ENCODE results near the gene SLC35G6.
"Not testable (repeated sequence)": the region's sequence is repeated elsewhere in the genome, so short reads cannot be mapped to it uniquely, and the experiment has no call there.

The SLC35G6 gene

GRCh38 chr17:7481275-7481674, at the start of gene SLC35G6:
Gene SLC35G6 (plus strand): TSS chr17:7481446. CDS start chr17:7481517, 71 bp downstream.
- not testable (repeated sequence) for DNase-seq

DNA sequence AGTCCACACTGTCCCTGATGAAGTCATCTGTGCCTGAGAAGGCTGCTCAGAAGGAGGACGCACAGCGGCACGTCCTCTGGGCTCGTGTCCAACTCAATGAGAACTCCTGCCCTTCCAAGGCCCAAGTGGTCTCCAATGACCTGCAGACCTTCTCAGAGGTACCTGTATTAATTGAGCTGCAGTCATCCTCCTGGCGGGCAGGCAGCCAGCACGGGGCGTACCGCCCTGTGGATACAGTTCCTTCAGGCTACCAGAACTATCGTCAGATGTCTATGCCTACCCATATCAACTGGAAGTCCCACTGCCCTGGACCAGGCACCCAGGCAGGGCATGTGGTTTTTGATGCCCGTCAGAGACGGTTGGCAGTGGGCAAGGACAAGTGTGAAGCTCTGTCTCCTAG, 49.0 kb upstream of the SLC35G6 start:
- DNase-seq, result no peak

DNA sequence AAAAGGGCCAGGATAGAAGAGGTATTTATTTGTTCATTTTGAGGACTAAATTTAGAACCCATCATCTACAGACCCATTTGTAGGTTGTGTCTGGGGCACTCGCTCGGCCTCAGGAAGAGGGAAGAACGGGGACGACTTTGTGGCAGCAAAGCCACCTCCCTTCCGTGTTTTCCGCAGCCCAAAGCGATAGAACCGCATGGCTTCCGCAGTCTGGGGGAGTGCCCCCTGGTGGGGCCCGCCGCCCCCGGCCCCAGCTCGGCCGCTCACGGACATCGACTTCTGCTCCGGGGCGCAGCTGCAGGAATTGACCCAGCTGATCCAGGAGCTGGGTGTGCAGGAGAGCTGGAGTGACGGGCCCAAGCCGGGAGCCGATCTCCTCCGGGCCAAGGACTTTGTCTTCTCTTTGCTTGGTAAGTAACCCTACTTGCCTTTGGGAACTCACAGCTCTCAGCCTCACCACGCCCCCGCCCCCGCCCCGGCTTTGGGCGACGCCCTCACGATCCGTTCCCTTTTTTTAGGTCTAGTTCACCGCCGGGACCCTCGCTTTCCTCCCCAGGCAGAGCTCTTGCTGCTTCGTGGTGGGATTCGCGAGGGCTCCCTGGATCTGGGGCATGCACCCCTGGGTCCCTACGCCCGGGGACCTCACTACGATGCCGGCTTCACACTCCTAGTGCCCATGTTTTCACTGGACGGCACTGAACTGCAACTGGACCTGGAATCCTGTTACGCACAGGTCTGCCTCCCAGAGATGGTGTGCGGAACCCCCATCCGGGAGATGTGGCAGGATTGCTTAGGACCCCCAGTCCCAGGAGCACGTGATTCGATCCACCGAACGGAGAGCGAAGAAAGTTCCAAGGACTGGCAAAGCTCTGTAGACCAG, 45.3 kb upstream of the SLC35G6 start:
- DNase-seq, result peak; percentile 76

- DNase-seq, result peak; percentile 82
Measured at GRCh38 chr17:7436556-7437368, 44.5 kb upstream of the SLC35G6 start.

DNA sequence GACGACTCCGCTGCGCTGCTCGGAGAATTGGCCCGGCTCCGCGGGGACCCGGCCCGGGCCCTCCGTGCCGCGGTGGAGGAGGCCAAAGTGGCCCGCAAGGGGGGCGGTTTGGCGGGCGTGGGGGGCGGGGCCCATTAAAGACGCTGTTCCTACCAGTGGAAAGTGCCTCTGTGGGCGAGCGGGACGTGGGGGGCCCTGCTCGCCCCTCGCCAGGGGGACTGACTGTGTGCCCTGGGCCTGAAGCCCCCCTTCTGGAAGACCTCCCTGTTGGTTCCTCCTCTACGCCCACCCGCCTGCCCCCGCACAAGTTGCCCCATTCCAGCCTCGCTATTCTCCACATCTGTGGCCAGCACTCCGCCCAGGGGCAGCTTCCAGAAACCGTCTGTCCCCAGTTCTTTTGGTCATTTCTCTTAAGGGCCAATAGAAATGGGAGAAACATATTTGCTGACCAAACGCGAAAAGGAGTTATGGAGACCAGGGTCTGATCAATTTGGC, 43.8 kb upstream of the SLC35G6 start:
- DNase-seq, result no peak

DNA sequence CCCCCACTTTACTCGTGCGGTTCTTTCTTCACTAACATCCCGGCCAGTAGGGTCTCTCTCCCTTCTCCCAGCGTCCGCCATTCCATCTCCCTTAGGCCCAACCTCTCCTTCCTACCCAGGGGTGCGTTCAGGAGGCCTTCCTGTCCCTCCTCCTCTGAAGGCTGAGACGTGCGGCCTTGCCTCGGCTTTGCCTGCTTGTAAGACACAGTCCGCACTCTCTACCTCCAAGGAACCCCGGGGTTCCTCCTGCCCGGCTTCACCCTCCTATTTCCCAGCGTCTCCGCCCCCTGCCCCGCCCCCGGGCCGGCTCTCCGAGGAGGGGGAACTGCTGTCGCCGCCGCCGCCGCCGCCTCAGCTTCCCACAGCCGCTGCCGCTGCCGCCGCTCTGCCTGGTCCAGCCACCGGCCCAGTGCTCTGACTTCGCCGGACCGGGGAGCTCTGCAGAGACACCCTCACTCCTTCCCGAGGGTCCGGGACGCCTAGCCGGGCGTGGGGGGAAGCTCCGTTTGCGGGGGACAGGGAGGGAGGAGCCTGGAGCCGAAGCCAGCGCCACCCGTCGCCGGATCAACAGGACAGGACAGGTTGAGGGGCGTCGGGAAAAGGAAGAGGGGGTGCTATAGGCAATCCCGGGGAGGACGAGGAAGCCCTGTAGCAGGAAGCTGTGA, 43.2 kb upstream of the SLC35G6 start:
- DNase-seq, result no peak

DNA sequence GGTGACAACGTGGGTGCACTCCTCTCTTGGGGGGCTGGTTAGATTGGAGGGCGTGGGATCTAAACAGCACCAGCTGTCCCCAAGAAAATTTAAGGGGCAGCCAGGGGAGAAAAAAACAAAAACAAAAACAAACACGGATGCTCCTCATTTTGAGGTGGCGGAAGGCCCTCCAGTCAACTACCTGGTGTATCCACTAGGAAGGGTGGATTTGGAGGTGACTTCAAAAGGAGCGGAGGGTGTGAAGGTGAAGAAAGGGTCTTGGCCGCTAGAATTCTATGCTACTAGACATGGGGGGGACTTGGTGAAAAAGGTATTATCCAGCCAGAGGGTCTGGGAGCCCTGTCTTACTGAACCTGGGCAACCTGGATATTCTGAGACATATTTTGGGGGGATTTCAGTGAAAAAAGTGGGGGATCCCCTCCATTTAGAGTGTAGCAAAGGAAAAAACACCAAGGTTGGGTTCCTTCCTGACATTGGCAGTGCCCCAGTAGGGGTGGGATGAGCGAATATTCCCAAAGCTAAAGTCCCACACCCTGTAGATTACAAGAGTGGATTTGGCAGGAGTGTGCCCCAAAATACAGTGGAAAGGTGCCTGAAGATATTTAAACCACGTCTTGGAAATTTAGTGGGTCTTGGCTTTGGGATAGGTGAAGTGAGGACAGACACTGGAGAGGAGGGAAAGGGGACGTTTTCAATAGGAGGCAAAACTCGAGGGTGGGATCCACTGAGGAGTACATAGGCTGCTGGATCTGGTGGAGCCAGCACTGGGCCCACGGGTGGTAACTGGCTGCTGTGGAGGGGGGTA, 42.4 kb upstream of the SLC35G6 start:
- no peak for DNase-seq

DNA sequence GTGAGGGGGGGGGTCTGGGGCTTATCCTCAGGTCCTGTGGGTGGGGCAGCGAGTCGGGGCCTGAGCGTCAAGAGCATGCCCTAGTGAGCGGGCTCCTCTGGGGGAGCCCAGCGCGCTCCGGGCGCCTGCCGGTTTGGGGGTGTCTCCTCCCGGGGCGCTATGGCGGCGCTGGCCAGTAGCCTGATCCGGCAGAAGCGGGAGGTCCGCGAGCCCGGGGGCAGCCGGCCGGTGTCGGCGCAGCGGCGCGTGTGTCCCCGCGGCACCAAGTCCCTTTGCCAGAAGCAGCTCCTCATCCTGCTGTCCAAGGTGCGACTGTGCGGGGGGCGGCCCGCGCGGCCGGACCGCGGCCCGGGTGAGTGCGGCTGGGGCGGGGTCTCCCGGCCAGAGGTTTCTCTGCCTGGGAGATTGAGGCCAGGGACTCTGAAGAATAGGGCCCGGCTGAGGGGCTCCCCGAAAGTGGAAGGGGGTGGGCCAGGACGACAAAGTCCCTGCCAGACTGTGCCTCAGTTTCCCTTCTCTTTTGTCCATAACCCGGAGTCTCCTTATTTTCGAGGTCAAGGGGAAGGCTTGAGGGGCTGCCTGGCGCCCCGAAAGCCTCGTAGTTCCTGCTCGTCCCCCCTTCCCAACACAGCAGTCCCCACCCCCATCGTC, 41.7 kb upstream of the SLC35G6 start, which contains the start of gene FGF11:
Gene FGF11 (plus strand): TSS at position 51 of the 651 bp plus-strand sequence. CDS start 109 bp downstream, at position 160.
- DNase-seq, result no peak

- DNase-seq, result peak; percentile 75
Measured at GRCh38 chr17:7440113-7440833, 41.0 kb upstream of the SLC35G6 start.

- DNase-seq, result no peak
Measured at GRCh38 chr17:7440834-7441195, 40.4 kb upstream of the SLC35G6 start.

GRCh38 chr17:7441266-7441665, 40.0 kb upstream of the SLC35G6 start:
- no peak for DNase-seq

- no peak for DNase-seq
Measured at GRCh38 chr17:7442142-7442541, 39.1 kb upstream of the SLC35G6 start.

- no peak for DNase-seq
Measured at GRCh38 chr17:7443499-7444485, 37.5 kb upstream of the SLC35G6 start.

GRCh38 chr17:7444682-7445618, 36.3 kb upstream of the SLC35G6 start, which contains the start of gene CHRNB1:
Gene CHRNB1 (plus strand): TSS chr17:7445061. CDS start chr17:7445128, 67 bp downstream.
- DNase-seq, result peak; percentile 92

DNA sequence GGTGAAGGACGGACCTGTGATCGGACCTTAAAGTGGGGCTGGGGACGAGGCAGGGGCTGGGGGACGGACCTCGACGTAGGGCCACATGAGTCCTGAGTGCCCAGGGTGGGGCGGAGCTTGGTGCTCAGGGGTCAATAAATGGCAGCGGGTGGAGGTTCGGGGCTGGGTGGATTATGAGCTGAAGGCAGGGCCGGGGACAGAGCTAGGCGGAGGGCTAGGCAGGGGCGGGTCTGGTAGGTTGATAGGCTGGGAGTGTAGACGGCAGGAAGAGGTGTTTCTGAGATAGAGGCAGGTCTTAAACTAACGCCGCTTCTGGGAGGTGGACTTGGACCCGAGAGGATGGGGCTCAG, 35.7 kb upstream of the SLC35G6 start:
- DNase-seq, result peak; percentile 37

DNA sequence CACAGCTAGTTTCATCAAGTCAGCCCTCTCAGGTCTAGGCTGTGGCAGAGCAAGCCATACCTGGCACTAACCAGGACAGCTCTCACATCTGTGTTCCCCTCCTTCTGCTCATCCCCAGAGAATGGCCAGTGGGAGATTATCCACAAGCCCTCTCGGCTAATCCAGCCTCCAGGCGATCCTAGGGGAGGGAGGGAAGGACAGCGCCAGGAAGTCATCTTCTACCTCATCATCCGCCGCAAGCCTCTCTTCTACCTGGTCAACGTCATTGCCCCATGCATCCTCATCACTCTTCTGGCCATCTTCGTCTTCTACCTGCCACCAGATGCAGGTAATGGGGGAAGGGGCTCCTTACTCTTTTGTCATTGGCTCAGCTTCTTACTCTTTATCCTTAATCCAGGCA, 32.8 kb upstream of the SLC35G6 start:
- no peak for DNase-seq

- DNase-seq, result no peak
Measured at GRCh38 chr17:7459961-7460545, 21.2 kb upstream of the SLC35G6 start.
